ENCODE results near the gene NDUFAF7.
"Not testable (repeated sequence)": the region's sequence is repeated elsewhere in the genome, so short reads cannot be mapped to it uniquely, and the experiment has no call there.

Gene NDUFAF7

GRCh38 chr2:37191253-37191652 is 40.2 kb upstream of the NDUFAF7 start:
- no peak overlapping the region for H3K4me3 ChIP-seq (ENCODE audit: control insufficient read depth, low read depth, low read length)
- no peak for TF ChIP-seq CTCF (conservative IDR thresholded peaks at IDR 0.05; ENCODE audit: control insufficient read depth, insufficient read depth, low read depth, low read length)

GRCh38 chr2:37191747-37192146 is 39.7 kb upstream of the NDUFAF7 start:
- no peak for DNase-seq (ENCODE audit: low read depth)
- no peak for TF ChIP-seq CTCF (conservative IDR thresholded peaks at IDR 0.05; ENCODE audit: control insufficient read depth, insufficient read depth, low read depth, low read length)
- no peak overlapping the region for H3K4me3 ChIP-seq (ENCODE audit: control insufficient read depth, low read depth, low read length)

More at GRCh38 chr2:37191253-37191652, 40.2 kb upstream of the NDUFAF7 start:
- DNase-seq (ENCODE audit: low read depth), result no peak

GRCh38 chr2:37192551-37192950 is 38.9 kb upstream of the NDUFAF7 start:
- H3K4me3 ChIP-seq (ENCODE audit: control insufficient read depth, low read depth, low read length), result no peak overlapping the region
- TF ChIP-seq CTCF (conservative IDR thresholded peaks at IDR 0.05; ENCODE audit: control insufficient read depth, insufficient read depth, low read depth, low read length), result no peak
- no peak for DNase-seq (ENCODE audit: low read depth)

- not testable (repeated sequence) for DNase-seq (ENCODE audit: low read depth)
- peak overlapping the region; percentile 84 for H3K4me3 ChIP-seq (ENCODE audit: control insufficient read depth, low read depth, low read length)
Observed at GRCh38 chr2:37195862-37196319, 35.6 kb upstream of the NDUFAF7 start.

- peak; percentile 78 for DNase-seq (ENCODE audit: low read depth)
- no peak for TF ChIP-seq CTCF (conservative IDR thresholded peaks at IDR 0.05; ENCODE audit: control insufficient read depth, insufficient read depth, low read depth, low read length)
- peak within 1 kb of the TSS; percentile 84 for H3K4me3 ChIP-seq (ENCODE audit: control insufficient read depth, low read depth, low read length)
Observed at GRCh38 chr2:37196320-37197195, 34.9 kb upstream of the NDUFAF7 start, which contains the start of gene CEBPZOS. Gene CEBPZOS (plus strand): TSS chr2:37196496. CDS start chr2:37199705, 3,209 bp downstream.

GRCh38 chr2:37198681-37199065 is 32.8 kb upstream of the NDUFAF7 start:
- TF ChIP-seq CTCF (conservative IDR thresholded peaks at IDR 0.05; ENCODE audit: control insufficient read depth, insufficient read depth, low read depth, low read length), result no peak
- H3K4me3 ChIP-seq (ENCODE audit: control insufficient read depth, low read depth, low read length), result no peak overlapping the region

GRCh38 chr2:37201208-37201607 is 30.2 kb upstream of the NDUFAF7 start:
- no peak for TF ChIP-seq CTCF (conservative IDR thresholded peaks at IDR 0.05; ENCODE audit: control insufficient read depth, insufficient read depth, low read depth, low read length)
- DNase-seq (ENCODE audit: low read depth), result no peak
- no peak overlapping the region for H3K4me3 ChIP-seq (ENCODE audit: control insufficient read depth, low read depth, low read length)

More at GRCh38 chr2:37198681-37199065, 32.8 kb upstream of the NDUFAF7 start:
- no peak for DNase-seq (ENCODE audit: low read depth)

All from fibroblast of mammary gland (primary cell).